Parietal lobe (tissue), 1 donor: ENCODE data around the gene TXLNA. TPM values are rescaled to one million over a fixed set of nuclear protein-coding genes. Genes with fewer than 3 reads are reported as not detected.

Experiments
- total RNA-seq: library from RNA; depleted of rRNA; stranded (reverse); fragments of >200 nt; gene quantifications from one replicate; pipeline ENCODE4 v1.2.3, GENCODE V29; 2014

TXLNA gene
- total RNA-seq: 23.5 TPM

DNA sequence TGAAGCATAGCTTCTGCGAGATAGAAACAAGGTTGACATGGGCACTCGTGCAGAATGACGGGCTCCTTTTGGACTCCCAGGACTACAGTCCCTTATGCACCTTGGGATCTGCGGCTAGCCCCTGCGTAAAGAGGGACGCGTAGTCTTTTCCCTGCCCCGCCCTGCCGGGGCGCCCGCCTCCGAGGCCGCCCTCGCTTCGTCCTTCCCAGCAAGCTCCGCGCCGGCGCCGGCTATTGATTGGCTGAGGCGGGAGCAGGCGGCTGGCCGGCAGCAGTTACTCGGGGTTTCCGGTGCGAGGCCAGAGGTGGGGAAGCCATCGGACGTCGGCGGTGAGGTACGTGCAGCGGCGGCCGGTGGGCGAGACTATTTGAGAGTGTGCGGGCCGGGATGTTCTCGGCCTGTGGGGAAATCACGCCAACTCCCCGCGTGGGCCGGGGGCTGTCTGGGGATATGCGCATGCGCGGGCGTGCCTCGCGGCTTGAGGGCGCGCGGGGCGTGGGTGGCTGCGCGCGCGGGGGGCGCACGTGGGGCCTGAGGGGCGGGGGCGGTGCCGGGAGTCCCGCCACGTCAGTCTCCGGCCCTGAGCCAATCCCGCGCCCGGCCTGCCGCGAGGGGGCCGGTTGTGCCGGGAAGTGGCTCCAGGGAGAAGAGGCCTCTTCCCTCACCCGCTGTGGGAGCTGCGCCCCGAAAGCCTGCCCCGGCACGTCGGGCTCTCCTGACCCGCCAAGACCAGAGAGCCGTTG lies at the start of gene TXLNA:
Gene TXLNA, plus strand, starts transcription at position 233 of the 743 bp plus-strand sequence. CDS start 671 bp downstream, outside the sequence.

DNA sequence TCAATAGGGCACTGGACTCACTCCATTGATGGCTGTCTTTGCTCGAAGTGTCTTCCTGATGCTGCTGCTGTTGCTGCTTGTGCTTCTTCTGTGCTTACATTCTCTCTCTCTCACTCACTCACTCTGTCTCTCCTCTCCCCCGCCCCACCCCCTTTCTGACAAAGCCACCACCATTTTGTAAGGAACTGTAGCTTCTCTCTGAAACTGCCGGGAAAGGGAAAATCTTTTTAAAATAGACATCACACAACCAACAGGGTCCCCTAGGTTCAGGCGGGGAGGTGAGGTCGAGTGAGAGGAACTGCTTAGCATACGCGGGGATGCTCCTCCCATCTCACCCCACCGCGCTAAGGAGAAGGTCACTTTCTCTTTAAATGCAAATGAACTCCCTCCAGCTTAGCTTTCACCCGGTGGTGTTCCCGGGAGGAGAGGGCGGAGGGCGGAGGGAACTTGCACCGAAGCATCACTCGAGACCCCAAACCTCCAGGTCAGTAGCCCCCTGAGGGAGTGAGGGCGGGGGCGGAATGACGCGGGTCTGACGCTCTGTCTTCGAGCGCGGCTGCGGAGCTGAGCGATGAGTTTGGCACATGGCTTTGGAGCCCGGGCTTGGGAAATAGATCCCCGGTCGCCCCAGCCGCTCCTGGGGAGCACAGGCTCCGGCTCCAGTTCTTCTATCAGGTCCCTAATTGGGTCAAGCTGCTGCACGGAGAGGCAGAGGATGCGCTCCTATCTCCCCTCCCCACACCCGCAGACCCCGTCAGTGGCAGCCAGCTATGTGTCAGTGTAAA lies 20.9 kb downstream of the TXLNA start, which contains the start of gene CCDC28B:
Gene CCDC28B, plus strand, starts transcription at position 370 of the 785 bp plus-strand sequence. CDS start 1,341 bp downstream, outside the sequence.

DNA sequence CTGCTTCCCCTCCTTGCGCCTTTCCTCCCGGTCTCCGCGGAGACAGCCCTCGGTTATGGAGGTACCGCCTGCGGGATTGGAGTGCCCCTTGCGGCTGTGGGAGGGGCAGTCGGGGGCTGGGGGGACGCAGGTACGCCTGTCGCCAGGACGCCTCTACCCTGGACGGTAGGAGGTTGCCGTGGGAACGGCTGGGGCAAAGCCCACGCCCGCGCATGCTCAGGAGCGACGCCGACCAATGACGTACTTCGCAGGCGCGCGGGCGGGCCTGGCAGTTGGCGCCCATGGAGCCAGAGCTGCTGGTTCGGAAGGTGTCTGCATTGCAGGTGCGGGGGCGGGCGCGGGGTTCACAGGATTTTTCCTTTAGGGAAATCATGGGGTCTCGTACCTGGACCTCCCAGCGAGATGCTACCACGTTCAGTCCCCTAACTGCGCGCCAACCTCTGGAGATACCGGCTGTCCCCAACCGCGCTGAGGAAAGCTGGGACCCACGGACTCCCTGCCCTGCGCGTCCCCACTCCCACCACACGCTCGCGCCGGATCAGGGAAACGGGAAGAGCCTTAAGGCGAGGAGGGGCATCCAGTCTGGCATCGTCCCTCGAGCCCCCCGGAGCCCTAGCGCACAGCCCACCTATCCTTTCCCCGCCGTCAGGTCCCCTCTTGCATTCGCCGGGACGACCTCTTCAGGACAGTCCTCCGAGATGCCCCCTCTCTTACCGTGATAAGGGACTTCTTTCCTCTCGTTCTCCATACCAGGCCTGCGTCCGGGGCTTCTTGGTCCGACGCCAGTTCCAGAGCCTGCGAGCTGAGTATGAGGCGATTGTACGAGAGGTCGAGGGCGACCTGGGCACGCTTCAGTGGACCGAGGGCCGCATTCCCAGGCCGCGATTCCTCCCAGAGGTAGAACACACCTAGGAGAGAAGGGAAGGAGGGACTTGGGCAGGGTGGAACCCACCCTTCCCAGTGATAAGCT lies 26.2 kb downstream of the TXLNA start, which contains the start of gene IQCC:
Gene IQCC, plus strand, starts transcription at position 271 of the 970 bp plus-strand sequence. Its CDS starts 11 bp downstream, at position 282.

DNA sequence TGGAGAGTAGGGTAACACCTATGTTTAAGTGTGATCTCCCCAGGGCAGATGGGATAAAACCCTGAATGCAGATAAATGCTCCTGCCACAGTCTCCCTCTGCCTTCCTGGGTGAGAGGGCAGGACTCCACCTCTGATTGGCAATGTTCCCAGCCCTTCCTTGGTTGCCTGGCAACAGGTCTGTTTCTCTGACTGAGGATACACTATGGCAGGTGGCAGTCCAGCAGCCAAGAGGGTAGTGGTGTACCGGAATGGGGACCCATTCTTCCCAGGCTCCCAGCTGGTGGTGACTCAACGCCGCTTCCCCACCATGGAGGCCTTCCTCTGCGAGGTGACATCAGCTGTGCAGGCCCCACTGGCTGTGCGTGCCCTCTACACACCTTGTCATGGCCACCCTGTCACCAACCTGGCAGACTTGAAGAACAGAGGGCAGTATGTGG lies 29.4 kb downstream of the TXLNA start, which contains the start of gene DCDC2B:
Gene DCDC2B, plus strand, starts transcription at position 199 of the 438 bp plus-strand sequence. Its CDS starts 5 bp downstream, at position 204.

DNA sequence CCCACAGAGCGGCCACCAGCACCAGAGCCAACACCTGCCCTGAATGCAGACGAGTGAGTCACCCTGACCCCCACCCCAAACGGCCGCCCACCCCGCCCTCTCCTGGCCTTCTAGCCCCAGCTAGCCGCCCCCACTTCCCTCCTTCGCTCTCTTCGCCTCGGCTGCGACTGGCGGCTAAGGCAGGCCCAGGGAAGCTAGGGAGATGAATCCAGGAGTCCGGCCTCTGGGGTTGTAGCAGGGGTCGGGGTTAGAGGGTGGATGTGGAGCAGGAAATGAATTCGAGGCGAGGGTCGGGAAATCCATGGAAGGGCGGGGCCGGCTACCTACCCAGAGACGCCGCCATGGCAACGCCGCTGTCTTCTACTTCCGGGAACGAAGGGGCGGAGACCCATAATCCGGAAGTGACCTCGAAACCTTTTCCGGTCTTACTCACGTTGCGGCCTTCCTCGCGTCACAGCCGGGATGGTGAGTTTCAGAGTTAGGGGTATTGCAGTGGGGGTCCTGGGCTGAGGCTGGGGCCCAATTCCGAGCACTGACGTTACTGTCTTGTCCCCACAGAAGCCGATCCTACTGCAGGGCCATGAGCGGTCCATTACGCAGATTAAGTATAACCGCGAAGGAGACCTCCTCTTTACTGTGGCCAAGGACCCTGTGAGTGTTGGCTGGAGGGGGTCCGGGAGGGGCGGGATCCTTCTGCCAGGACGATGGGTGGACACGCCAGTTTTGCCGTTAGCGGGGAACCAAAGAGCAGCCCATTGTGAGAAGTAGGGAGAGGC lies 42.7 kb downstream of the TXLNA start, which contains the start of the genes EIF3I and TMEM234:
Gene EIF3I, plus strand, starts transcription at position 428 of the 776 bp plus-strand sequence. Its CDS starts 35 bp downstream, at position 463.
Gene TMEM234, minus strand, starts transcription at position 374 of the 776 bp plus-strand sequence. Its CDS starts 31 bp downstream, at position 343.

DNA sequence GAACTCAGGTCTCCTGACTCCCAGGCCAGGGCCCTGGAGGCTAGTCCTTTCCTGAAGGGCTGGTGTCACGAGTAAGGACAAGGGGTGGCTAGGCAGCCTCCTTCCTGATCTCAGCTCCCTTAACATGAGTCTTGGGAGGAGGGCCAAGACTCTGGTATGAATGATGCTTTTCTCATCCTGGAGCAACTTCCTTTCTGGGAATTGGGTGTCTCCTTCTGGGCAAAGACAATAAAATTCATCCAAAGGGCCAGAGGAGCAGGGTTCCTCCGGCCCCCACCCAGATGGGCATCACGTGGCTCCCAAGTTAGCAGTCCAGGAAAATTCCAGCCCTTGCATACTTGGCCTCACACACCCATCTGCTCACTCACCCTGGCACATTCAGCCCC lies 67.4 kb downstream of the TXLNA start, which contains the start of gene FAM167B:
Gene FAM167B, plus strand, starts transcription at position 335 of the 386 bp plus-strand sequence. CDS start 200 bp downstream, outside the sequence.

Other genes starting within 250 kb of the TXLNA start
- 231 TPM for gene PTP4A2, start 241.3 kb upstream of the TXLNA start, total RNA-seq
- gene KHDRBS1, start 165.8 kb upstream of the TXLNA start, total RNA-seq: 128 TPM
- 7.8 TPM for gene TMEM39B, start 106.7 kb upstream of the TXLNA start, total RNA-seq
- 30.0 TPM for gene KPNA6, start 71.6 kb upstream of the TXLNA start, total RNA-seq
- 31.3 TPM for gene CCDC28B, start 20.9 kb downstream of the TXLNA start, total RNA-seq
- gene IQCC, start 26.0 kb downstream of the TXLNA start, total RNA-seq: 4.1 TPM
- gene DCDC2B, start 29.4 kb downstream of the TXLNA start, total RNA-seq: not detected
- gene TMEM234, start 42.7 kb downstream of the TXLNA start, total RNA-seq: 29.4 TPM
- gene EIF3I, start 42.7 kb downstream of the TXLNA start, total RNA-seq: 75.7 TPM
- not detected for gene FAM167B, start 67.5 kb downstream of the TXLNA start, total RNA-seq
- not detected for gene LCK, start 71.6 kb downstream of the TXLNA start, total RNA-seq
- gene HDAC1, start 112.4 kb downstream of the TXLNA start, total RNA-seq: 41.6 TPM
- gene MARCKSL1, start 156.6 kb downstream of the TXLNA start, total RNA-seq: 332 TPM
- gene FAM229A, start 182.8 kb downstream of the TXLNA start, total RNA-seq: 5.0 TPM
- gene TSSK3, start 182.9 kb downstream of the TXLNA start, total RNA-seq: not detected
- 94.8 TPM for gene BSDC1, start 214.8 kb downstream of the TXLNA start, total RNA-seq